ENCODE data around the gene HTR2B.
"Not testable (repeated sequence)": the region's sequence is repeated elsewhere in the genome, so short reads cannot be mapped to it uniquely, and the experiment has no call there.

HTR2B gene

GRCh38 chr2:231124838-231125568 lies at the start of gene HTR2B:
Gene HTR2B (minus strand): TSS chr2:231125042. CDS start chr2:231123764, 1,278 bp downstream.
- DNase-seq (ENCODE audit: low spot score) = no peak

- DNase-seq (ENCODE audit: low spot score) = no peak
Measured at GRCh38 chr2:231174211-231174651, 49.4 kb upstream of the HTR2B start.

GRCh38 chr2:231172025-231172424 lies 47.2 kb upstream of the HTR2B start:
- DNase-seq (ENCODE audit: low spot score) = no peak

GRCh38 chr2:231170055-231170454 lies 45.2 kb upstream of the HTR2B start:
- DNase-seq (ENCODE audit: low spot score) = no peak

GRCh38 chr2:231169488-231169887 lies 44.6 kb upstream of the HTR2B start:
- no peak for DNase-seq (ENCODE audit: low spot score)

- peak; percentile 37 for DNase-seq (ENCODE audit: low spot score)
Measured at GRCh38 chr2:231168460-231169139, 43.8 kb upstream of the HTR2B start.

GRCh38 chr2:231167745-231168459 lies 43.1 kb upstream of the HTR2B start:
- DNase-seq (ENCODE audit: low spot score) = no peak

- DNase-seq (ENCODE audit: low spot score) = no peak
Measured at GRCh38 chr2:231163414-231164095, 38.7 kb upstream of the HTR2B start.

- no peak for DNase-seq (ENCODE audit: low spot score)
Measured at GRCh38 chr2:231163011-231163410, 38.2 kb upstream of the HTR2B start.

- peak; percentile 84 for DNase-seq (ENCODE audit: low spot score)
Measured at GRCh38 chr2:231161877-231162329, 37.1 kb upstream of the HTR2B start.

GRCh38 chr2:231161252-231161839 lies 36.5 kb upstream of the HTR2B start:
- DNase-seq (ENCODE audit: low spot score) = no peak

- DNase-seq (ENCODE audit: low spot score) = no peak
Measured at GRCh38 chr2:231160701-231161100, 35.9 kb upstream of the HTR2B start.

GRCh38 chr2:231159306-231159705 lies 34.5 kb upstream of the HTR2B start:
- no peak for DNase-seq (ENCODE audit: low spot score)

- no peak for DNase-seq (ENCODE audit: low spot score)
Measured at GRCh38 chr2:231152800-231153557, 28.1 kb upstream of the HTR2B start.

GRCh38 chr2:231146665-231147064 lies 21.8 kb upstream of the HTR2B start:
- DNase-seq (ENCODE audit: low spot score) = no peak

GRCh38 chr2:231144896-231145295 lies 20.1 kb upstream of the HTR2B start:
- no peak for DNase-seq (ENCODE audit: low spot score)

GRCh38 chr2:231140808-231141207 lies 16.0 kb upstream of the HTR2B start:
- DNase-seq (ENCODE audit: low spot score) = not testable (repeated sequence)

- no peak for DNase-seq (ENCODE audit: low spot score)
Measured at GRCh38 chr2:231139796-231140195, 15.0 kb upstream of the HTR2B start.

GRCh38 chr2:231138699-231139098 lies 13.9 kb upstream of the HTR2B start:
- no peak for DNase-seq (ENCODE audit: low spot score)

GRCh38 chr2:231134910-231135655 lies 10.2 kb upstream of the HTR2B start:
- no peak for DNase-seq (ENCODE audit: low spot score)
